NCI-H2081 (cell line): ENCODE data around the gene DPYSL4.

Experiments
- DNase-seq, 2 experiments: peaks; one replicate each; lab custom pipeline; 2025; lab: John Stamatoyannopoulos, UW

The DPYSL4 gene

DNA sequence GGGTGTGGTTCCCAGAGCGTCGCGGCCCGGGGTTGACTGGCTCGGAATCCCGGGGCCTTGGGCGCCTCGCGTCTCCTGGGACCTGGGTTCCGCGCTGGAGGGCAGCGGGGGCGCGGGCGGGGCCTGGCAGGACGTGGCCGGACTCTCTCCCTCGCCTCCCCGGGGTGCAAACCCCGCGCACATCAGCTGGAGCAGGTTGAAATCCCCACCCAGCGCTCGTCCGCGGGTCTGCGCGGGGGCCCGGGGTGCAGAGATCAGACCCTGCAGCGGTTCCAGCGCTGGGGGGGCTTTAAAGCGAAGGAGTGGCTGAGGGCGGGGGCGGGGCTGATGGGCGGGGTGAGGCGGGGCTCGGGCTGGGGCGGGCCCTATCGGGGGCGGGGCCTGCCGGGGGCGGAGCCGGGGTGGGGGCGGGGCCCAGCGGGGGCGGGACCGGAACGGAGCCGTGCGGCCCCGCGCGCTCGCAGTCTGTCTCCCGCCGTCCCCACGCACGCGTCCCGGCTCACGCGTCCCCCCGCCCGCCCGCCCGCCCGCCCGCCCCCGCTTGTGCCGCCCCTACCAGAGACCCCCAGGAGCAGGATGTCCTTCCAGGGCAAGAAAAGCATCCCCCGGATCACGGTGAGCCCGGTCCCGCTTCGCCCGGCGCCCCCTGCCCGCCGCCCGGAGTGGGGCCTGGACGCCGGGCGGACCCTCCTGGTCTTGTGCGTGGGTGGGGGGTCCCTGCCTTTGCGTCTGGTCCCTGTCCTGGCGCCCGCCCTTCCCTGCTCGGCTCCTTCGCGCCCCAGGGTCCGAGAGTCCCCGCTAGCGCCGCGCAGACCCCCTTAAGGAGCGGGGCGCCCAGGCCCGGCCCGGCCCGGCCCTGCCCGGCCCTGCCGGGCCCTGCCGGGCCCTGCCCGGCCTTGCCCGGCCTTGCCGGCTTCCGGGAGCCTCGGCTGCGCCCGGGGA, at the start of gene DPYSL4:
DPYSL4 (plus strand) TSS at position 461 of the 942 bp plus-strand sequence; CDS start at position 577, 116 bp downstream.
- no peak for DNase-seq

DNA sequence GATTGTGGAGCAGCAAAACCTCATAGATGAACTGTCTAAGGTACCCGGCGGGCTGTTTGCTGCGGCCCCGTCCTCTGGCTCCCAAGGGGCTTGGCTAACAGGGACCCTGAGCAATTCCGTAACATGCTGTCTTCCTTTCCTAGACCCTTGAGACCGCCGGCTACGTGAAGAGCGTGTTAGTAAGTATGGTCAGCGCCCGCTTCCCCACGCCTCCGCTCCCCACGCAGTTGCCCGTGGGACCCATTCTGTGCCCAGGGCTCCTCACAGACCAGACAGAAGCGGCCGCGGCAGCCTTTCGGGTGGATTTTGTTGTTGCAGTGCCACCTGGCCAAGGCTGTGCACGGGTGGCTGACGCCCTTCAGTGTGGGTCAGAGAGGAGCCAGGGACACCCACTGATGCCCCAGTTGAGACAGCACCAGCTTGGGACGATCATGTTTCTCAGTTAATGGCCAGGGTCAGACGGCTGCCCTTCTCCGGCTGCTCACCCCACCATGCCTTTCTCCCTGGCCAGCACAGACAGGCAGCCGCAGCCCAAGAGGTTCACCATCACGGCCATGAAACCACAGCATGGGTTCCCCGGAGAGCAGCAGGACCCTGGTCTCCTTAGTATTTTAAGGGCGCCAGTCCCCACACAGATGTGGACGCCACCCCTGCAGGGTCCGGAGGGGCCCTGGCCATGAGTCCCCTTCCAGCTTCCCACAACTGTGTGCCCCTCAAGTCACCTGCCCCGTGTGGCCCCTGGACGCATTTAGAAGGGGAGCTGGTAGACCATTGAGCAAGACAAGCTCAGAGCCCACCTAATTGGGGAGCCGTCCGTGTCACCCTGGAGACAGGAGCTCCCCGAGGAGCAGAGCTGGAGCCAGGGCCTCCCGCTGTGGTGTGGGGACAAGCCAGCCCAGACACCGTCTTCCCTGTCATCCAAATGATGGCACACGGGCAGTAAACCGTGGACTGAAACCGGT, 49.4 kb upstream of the DPYSL4 start:
- DNase-seq = no peak

DNA sequence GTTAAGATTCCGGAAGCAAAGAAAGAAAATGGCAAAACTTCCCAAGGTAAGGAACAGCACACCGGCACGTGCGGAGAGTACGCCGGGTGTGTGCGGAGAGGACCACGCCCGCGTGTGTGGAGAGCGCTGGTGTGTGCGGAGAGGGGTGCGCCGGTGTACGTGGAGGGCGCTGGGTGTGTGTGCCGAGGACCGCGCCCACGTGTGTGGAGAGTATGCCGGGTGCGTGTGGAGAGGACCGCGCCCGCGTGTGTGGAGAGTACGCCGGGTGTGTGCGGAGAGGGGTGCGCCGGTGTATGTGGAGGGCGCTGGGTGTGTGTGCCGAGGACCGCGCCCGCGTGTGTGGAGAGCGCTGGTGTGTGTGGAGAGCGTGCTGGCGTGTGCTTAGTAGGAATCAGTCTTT, 48.6 kb upstream of the DPYSL4 start:
- no peak for DNase-seq

DNA sequence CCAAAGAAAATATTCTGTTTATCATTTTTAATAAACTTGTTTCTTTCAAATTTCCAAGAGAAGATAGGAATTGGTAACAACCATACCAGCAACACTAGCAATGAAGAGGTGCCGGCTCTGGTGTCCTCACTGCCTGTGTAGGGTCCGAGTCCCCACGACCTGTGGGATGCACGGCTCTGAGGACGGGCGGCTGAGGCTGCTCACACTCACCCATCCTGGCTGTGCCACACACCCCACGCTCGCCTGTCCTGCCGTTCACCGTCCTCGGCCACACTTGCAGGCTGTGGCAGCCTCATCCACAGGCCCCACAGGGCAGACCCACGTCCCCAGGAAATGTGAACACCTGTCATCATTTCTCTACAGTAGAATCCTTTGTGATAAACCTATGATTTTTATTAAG, 48.2 kb upstream of the DPYSL4 start:
- no peak for DNase-seq

DNA sequence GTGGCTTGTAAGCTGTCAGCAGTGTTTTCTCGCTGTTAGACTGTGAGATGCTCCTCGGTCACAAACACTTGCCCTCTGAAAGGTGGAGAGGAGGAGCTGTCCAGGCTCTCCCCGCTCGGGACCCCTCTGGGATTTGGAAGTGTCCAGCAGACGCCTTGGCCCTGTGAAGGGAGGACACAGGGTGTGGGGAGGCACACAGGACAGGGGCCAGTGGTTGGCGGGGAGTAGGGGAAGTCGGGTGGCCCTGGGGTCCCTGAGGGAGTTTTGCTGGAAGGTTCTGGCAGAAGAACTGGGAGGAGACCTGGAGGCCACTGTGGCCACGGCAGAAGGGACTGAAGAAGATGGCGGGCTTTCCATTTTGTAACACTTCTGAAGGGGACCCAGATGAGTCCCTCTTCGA, 47.2 kb upstream of the DPYSL4 start:
- no peak for DNase-seq

DNA sequence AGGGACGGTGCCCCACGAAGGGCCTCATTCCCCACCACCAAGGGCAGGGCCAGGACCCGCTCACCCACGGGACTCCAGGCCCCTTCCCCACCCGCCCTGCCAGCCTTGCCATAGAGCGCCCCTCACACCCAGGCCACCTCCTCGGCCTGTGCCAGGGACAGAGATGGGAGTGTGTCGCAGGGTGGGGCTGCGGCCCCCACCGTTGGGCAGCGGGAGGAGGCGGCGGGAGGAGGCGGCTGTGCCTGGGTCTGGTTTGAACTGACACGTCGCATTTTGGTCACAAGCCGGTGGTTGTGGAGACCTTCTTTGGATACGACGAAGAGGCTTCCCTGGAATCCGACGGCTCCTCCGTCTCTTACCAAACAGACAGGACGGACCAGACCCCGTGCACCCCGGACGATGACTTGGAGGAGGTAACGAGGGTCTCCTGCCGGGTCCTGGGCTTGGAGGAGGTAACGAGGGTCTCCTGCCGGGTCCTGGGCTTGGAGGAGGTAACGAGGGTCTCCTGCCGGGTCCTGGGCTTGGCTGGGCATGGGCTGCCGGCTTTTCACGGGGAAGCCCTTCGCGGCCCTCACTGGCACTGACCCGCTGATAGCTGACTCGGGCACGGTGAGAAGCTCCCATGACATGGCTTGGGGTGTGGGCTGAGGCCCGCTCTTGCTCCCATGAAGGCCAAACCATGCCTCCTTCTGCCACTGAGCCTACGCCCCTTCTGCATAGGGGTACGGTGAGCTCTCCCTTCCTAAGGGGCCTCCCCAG, 46.4 kb upstream of the DPYSL4 start:
- no peak for DNase-seq

DNA sequence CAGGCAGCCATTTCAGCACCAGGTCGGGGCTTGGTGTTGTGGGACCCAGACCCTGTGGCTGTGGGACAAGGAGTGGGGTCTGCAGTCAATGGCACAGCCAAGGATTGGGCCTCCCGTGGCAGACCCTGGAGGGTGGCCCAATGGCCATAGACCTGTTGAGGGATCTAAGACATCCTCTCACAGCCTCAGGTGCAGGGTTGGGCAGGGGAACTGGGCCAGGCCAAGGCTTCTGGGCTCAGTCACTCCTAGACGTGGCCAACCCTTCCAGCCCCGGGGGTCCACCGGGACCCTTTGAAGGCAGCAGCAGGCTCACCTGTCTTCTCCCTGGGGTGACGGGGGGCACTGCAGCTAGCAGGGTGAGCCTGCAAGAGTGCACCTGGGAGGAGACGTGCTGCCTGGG, 45.7 kb upstream of the DPYSL4 start:
- no peak for DNase-seq

DNA sequence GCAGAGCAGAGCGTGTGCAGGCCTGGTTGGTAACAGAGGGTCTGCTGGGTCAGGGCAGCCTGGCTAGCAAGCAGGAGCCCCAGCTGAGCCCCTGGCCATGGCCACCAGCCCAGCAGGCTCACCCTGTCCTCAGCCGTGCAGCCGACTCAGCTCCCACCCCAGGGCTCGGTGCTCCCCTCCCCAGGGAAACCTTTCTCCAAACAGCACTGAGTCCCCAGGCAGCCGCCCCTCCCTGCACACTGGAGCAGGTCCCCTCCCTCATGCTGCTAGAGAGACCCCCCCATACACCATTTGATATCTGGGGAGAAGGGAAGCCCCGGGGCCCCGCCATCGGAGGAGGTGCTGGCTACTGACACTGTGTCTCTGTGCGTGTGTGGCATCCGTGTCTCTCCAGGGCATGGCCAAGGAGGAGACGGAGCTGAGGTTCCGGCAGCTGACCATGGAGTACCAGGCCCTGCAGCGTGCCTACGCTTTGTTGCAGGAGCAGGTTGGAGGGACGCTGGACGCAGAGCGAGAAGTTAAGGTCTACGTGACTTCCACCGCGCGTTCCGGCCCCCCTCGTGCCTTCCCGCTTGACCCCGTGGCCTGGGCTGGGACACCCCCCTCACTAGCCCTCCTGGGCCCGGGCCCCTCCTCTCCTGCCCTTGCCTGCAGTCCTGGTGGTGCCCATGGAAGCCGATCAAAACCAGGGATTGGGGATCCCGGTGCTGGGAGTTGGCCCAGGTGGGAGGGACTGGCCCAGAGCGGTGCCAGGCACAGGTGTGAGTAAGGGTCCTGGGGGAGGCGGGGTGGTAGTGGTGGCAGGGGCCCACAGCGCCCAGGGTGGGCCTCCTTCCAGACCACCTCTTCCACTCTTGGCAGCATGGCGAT, 45.0 kb upstream of the DPYSL4 start:
- DNase-seq = no peak

DNA sequence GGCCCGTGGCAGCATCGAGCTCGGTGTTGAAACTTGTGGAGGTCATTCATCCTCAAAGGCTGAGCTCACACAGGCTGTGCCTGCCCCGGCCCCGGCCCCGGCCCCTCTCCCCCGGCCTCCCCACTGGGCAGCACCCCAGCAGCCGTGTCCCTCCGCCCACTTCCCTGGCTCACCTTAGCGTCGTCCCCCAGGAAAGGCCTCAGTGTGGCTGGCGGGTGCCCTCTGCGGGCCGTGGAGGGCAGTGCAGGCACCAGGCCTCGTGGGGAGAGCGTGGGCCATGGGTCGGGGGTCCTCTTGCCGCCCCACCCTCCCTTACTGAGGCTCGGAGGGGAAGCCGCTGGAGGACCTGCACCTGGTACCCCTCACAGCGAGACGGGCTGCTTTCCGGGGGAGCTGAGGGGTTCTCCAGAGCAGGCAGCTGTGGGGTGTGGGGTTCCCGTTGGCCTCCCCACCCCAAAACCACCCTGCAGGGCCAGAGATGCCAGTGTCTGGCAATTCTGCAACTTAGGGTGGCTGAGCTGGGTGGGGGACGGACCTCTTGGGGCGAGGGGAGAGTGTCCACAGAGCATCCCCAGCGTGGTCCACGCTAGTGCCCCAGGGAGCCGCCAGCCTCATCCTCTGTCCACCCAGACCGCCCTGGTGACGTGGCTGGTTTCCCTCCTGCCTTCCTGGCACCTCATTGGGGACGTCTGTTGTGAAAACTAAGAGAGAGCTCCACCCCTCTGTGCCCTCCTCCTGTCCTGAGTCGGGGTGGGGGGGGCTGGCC, 44.2 kb upstream of the DPYSL4 start:
- DNase-seq = peak; percentile 2 to 3

DNA sequence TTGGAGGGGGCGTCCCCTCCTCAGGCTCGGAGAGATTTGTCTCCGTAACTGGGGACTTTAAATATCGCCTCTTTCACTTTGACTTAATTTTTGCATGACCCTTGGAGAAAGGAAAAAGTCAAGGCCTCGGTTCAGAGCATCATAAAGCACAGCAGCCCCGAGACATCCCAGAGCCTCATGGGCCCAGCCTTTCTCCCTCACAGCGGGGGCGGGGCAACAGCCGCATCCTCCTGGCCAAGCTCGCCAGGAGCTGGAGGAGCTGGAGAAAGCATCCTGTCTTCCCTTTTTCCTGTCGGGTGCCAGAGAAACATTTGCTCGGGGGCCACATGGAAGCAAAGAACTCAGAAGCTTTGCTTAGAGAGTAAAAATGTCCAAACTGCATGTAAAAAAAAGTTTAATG, 43.6 kb upstream of the DPYSL4 start:
- DNase-seq = no peak

DNA sequence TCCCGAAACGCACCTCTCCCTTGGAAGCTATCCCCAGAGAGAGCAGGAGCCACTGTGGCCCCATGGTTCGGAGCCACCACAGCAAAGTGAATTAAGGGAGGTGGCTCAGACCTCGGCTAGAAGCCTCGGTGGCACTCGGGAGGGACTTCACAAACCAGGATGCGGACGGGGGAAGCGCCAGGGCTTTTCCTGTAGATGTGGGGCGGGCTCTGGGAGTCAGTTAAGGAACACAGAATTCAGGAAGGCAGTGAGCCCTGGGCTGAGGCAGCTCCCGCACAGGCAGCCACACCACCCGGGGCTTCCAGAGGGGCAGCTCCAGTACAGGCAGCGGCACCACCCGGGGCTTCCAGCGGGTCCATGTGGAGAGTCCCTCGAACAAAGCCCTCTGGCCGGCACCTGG, 42.7 kb upstream of the DPYSL4 start:
- DNase-seq = no peak

DNA sequence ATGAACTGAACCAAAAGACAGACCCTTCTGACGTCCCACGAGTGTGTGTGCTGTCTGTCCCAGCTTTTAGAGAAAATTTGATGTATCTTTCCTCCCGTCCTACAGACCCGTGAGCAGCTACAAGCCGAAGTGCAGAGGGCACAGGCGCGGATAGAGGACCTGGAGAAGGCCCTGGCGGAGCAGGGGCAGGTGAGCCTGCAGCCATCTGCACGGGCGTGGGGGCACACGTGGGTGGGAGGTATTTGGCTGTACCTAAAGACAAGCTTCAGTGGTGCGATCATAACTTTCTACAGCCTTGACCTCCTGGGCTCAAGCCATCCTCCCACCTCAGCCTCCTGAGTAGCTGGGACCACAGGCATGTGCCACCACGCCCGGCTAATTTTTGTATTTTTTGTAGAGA, 41.7 kb upstream of the DPYSL4 start:
- no peak for DNase-seq

DNA sequence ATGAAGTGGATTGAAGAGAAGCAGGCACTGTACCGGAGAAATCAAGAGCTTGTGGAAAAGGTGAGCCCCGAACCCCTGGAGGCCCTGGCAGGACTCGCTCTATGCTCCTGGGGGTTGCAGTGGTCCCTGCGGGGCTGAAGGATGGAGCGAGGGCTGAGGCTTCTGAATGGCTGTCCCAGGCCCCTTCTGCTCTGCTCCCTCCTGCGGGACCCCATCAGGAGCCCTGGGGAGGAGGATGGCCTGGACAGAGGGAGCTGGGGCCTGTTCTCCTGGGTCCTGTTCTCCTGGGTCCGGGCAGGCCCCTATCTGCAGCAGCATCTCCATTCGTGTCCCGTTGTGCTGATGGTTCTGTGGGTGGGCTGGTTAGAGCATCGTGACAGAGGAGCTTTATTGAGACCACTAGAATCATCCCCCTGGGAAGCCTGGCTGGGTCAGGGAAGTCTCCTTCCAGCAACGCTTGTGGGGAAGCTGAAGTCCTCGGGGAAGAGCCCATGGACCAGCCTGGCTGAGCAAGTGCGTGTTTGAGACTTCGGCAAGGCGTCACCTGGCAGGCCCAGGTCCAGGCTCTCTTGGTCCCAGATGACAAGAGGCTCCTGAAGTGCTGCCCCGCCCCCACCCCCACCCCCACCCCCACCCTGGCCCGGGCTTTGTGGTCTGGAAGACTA, 41.1 kb upstream of the DPYSL4 start:
- no peak for DNase-seq

DNA sequence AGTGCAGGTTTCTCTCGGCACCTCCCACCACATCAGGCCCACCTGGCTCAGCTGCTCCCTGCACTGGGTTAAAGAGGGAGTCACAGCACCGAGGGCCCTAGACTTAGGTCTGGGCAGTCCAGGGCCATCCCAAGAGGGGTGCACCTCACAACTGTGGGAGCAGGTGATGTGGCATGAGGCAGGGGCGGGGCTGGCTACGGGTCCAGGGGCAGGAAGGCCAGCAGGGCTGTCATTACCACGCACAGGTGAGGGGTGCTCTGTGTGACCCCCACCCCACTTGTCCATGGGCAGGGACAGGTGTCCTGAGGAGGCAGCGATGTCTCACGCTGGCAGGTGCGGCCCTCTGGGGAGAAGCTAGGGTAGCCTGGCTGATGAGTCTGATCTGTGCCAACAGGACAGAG, 40.5 kb upstream of the DPYSL4 start:
- no peak for DNase-seq

DNA sequence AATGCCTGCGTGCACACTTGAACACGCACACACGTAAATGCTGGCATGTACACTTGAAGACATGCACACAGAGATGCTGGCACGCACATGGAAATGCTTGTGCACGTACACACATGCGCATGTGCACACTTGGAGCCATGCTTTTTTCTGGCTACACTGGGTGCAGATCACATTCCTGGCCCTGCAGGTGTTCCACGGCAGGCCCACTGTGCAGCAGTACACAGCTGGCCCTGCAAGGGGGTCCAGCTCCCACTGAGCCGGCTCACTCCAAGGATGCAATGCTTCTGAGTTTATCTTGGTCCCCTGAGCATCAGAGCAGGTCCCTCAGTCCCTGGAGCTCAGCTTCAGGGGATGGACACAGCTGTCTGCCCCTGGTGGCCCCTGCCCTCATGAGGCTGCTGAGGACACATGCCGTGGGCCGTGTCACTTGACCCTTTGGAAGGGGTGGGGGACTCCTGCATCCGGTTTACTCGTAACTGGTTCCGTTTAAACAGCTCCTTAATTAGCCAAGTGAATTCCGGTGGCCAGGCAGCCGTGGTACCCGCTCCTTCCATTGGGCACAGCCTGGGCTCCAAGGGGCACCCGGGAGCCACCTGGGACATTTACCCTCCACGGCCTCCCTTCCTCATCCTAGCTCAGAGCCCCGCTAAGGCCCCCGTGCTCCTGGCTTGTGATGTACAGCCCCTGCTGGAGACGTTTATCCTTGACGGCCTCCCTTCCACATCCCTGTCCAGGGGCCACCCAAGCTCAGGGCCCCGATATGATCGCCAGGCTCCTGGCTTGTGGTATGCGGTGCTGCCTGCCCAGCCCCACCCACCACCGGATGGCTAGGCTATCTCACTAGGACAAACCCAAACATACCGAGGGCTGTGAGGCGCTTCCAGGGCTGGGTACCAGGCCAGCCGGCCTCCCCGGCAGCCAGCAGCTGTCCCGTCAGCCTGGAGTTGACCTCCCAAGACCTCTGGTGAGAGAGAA, 39.5 kb upstream of the DPYSL4 start:
- DNase-seq = no peak

DNA sequence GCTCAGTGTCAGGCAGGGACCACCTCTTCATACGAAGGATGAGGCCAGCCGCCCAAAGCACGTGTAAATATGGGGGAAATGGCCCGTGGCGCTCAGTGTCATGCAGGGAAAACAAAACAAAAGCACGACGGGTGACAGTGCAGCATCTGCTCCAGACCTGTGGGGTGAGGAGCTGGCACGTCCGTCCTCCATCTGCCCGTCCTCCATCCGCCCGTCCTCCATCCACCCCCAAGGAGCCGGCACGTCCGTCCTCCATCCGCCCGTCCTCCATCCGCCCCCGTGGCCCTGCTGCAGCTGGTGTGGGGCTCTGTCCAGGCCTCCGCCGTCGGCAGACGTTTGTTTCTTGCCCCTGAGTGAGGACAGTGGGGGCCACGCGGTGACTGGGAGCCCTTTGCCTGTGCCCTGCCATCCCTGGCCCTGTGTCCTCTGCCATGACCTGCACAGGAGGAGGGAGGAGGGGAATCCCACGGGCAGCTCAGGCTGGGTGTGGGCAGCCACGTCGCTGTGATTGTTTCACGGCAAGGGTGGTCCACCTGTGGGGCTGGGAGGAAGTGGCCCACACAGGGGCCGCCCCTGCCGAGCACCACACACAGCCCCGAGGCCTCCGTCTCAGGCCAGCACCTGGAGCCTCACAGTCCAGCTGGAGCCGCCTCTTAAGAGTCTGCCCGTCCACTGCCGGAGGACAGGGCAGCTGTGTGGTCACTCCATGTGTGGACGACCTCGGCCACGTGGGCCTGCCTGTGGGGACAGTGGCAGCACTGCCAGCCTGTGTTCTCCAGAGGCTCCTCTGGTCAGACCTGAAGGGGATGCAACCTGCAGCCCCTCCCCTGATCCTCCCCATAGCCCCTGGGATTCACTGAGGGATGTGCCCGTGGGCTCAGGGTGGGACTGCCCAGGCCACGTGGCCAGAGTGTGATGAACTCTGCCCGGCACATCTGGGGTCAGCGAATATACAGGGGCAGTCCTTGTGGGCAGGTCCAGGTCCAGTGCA, 38.2 kb upstream of the DPYSL4 start:
- no peak for DNase-seq

DNA sequence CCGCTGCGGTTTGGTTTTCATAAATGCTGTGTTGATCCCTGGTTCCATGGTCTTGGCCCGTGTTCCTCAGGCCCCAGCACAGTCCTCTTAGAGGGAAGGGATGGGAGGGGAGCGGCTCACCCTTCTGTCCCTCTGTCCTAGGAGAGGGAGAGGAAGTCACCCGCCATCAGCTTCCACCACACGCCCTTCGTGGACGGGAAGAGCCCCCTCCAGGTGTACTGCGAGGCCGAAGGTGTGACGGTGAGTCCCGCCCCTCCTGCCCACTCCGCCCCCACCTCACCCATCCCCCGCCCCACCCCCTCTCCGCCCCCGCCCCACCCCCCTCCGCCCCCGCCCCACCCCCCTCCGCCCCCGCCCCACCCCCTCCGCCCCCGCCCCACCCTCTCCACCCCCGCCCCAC, 37.5 kb upstream of the DPYSL4 start:
- DNase-seq = no peak
